ENCODE data around the gene DHX32.
A peak's percentile ranks its signal among the peaks of the same experiment; 100 is the strongest.
"Not testable (repeated sequence)": the region's sequence is repeated elsewhere in the genome, so short reads cannot be mapped to it uniquely, and the experiment has no call there.

Gene DHX32

GRCh38 chr10:125911145-125911544 is 30.1 kb upstream of the DHX32 start:
- Histone ChIP-seq H3K27me3 (ENCODE audit: insufficient read depth, low read depth) (no peaks in the 10 kb centered on the region), H2AFZ (ENCODE audit: low read depth) (no peak overlapping the region), H3K4me2 (no peak overlapping the region), H4K20me1 (ENCODE audit: insufficient read depth) (no peaks in the 10 kb centered on the region), H3K79me2 (ENCODE audit: insufficient read depth, low read depth) (no peaks in the 10 kb centered on the region), H3K4me3 (IDR thresholded peaks at IDR 0.05; ENCODE audit: insufficient read depth, low read depth, low read length) (no peak overlapping the region), H3K27ac (no peak overlapping the region), H3K9ac (no peak overlapping the region), H3K4me1 (ENCODE audit: low read depth, poor library complexity, severe bottlenecking) (no peaks in the 10 kb centered on the region), H3K36me3 (ENCODE audit: insufficient read depth) (no peaks in the 10 kb centered on the region)
- no peak for TF ChIP-seq CTCF (conservative IDR thresholded peaks at IDR 0.05; ENCODE audit: low read depth, low read length)

- not testable (repeated sequence) for H3K79me2 ChIP-seq (ENCODE audit: insufficient read depth, low read depth); H2AFZ ChIP-seq (ENCODE audit: low read depth); H3K9ac ChIP-seq; H3K36me3 ChIP-seq (ENCODE audit: insufficient read depth); H3K27me3 ChIP-seq (ENCODE audit: insufficient read depth, low read depth); H3K4me3 ChIP-seq (IDR thresholded peaks at IDR 0.05; ENCODE audit: insufficient read depth, low read depth, low read length); H3K4me2 ChIP-seq; H3K4me1 ChIP-seq (ENCODE audit: low read depth, poor library complexity, severe bottlenecking); H3K27ac ChIP-seq; H4K20me1 ChIP-seq (ENCODE audit: insufficient read depth)
These were observed 28.4 kb upstream of the DHX32 start for GRCh38 chr10:125909491-125909890.

DNA sequence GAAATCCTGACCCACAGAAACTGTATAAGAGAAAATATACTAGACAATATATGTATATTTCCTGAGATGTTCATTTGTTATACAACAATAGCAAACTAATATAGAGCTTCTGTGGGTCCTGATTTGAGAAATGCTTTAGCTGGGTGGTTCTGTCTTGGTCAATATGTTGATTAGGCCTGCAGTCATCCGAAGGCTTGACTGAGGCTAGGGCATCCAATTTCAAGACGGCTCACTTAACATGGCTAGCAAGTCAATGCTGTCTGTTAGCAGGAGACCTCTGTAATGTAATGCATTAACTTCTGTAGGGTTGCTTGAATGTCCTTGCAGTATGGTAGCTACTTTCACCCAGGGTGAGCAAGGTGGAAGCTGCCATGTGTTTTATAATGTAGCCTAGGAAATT is 27.7 kb upstream of the DHX32 start:
- H3K36me3 ChIP-seq (ENCODE audit: insufficient read depth); H3K4me3 ChIP-seq (IDR thresholded peaks at IDR 0.05; ENCODE audit: insufficient read depth, low read depth, low read length); H3K4me2 ChIP-seq; H3K27me3 ChIP-seq (ENCODE audit: insufficient read depth, low read depth); H4K20me1 ChIP-seq (ENCODE audit: insufficient read depth); H3K9ac ChIP-seq; H3K27ac ChIP-seq; H3K79me2 ChIP-seq (ENCODE audit: insufficient read depth, low read depth); H2AFZ ChIP-seq (ENCODE audit: low read depth); H3K4me1 ChIP-seq (ENCODE audit: low read depth, poor library complexity, severe bottlenecking): not testable (repeated sequence)

GRCh38 chr10:125907598-125907997 is 26.5 kb upstream of the DHX32 start:
- not testable (repeated sequence) for H3K27me3 ChIP-seq (ENCODE audit: insufficient read depth, low read depth); H3K36me3 ChIP-seq (ENCODE audit: insufficient read depth); H2AFZ ChIP-seq (ENCODE audit: low read depth); H4K20me1 ChIP-seq (ENCODE audit: insufficient read depth); H3K27ac ChIP-seq; H3K9ac ChIP-seq; H3K4me2 ChIP-seq; H3K4me3 ChIP-seq (IDR thresholded peaks at IDR 0.05; ENCODE audit: insufficient read depth, low read depth, low read length); H3K79me2 ChIP-seq (ENCODE audit: insufficient read depth, low read depth); H3K4me1 ChIP-seq (ENCODE audit: low read depth, poor library complexity, severe bottlenecking)

GRCh38 chr10:125905069-125905994 is 24.2 kb upstream of the DHX32 start:
- H3K27ac ChIP-seq; H3K27me3 ChIP-seq (ENCODE audit: insufficient read depth, low read depth); H2AFZ ChIP-seq (ENCODE audit: low read depth); H3K36me3 ChIP-seq (ENCODE audit: insufficient read depth); H3K4me2 ChIP-seq; H3K79me2 ChIP-seq (ENCODE audit: insufficient read depth, low read depth); H3K4me1 ChIP-seq (ENCODE audit: low read depth, poor library complexity, severe bottlenecking); H4K20me1 ChIP-seq (ENCODE audit: insufficient read depth); H3K4me3 ChIP-seq (IDR thresholded peaks at IDR 0.05; ENCODE audit: insufficient read depth, low read depth, low read length); H3K9ac ChIP-seq: not testable (repeated sequence)

GRCh38 chr10:125903135-125903640 is 22.1 kb upstream of the DHX32 start:
- H3K27ac ChIP-seq; H4K20me1 ChIP-seq (ENCODE audit: insufficient read depth); H3K4me3 ChIP-seq (IDR thresholded peaks at IDR 0.05; ENCODE audit: insufficient read depth, low read depth, low read length); H3K4me1 ChIP-seq (ENCODE audit: low read depth, poor library complexity, severe bottlenecking); H3K79me2 ChIP-seq (ENCODE audit: insufficient read depth, low read depth); H3K36me3 ChIP-seq (ENCODE audit: insufficient read depth); H3K27me3 ChIP-seq (ENCODE audit: insufficient read depth, low read depth); H3K9ac ChIP-seq; H2AFZ ChIP-seq (ENCODE audit: low read depth); H3K4me2 ChIP-seq: not testable (repeated sequence)

DNA sequence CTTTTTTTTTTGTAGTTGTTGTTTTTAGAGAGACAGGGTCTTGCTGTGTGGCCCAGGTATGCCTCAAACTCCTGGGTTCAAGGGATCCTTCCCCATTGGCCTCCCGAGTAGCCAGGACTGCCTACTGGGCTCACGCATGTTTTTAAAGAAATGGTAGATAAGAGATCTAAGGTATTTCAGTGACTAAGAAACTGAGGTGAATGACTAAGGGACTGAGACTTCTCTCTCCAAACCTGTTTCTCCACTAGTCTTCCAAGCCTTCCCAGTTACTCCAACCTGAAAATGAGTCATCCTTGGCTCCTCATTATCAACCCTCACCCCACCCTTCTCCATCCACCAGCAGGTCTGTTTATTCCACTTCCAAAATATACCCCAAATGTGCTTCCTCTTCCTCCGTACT is 19.9 kb upstream of the DHX32 start:
- H3K9ac ChIP-seq; H3K27ac ChIP-seq; H3K36me3 ChIP-seq (ENCODE audit: insufficient read depth); H3K4me2 ChIP-seq; H3K4me1 ChIP-seq (ENCODE audit: low read depth, poor library complexity, severe bottlenecking); H3K27me3 ChIP-seq (ENCODE audit: insufficient read depth, low read depth); H2AFZ ChIP-seq (ENCODE audit: low read depth); H3K4me3 ChIP-seq (IDR thresholded peaks at IDR 0.05; ENCODE audit: insufficient read depth, low read depth, low read length); H3K79me2 ChIP-seq (ENCODE audit: insufficient read depth, low read depth); H4K20me1 ChIP-seq (ENCODE audit: insufficient read depth): not testable (repeated sequence)

GRCh38 chr10:125897317-125897716 is 16.2 kb upstream of the DHX32 start:
- H3K79me2 ChIP-seq (ENCODE audit: insufficient read depth, low read depth); H3K9ac ChIP-seq; H2AFZ ChIP-seq (ENCODE audit: low read depth); H3K4me1 ChIP-seq (ENCODE audit: low read depth, poor library complexity, severe bottlenecking); H3K27ac ChIP-seq; H3K4me2 ChIP-seq; H3K36me3 ChIP-seq (ENCODE audit: insufficient read depth); H3K27me3 ChIP-seq (ENCODE audit: insufficient read depth, low read depth); H3K4me3 ChIP-seq (IDR thresholded peaks at IDR 0.05; ENCODE audit: insufficient read depth, low read depth, low read length); H4K20me1 ChIP-seq (ENCODE audit: insufficient read depth): not testable (repeated sequence)

DNA sequence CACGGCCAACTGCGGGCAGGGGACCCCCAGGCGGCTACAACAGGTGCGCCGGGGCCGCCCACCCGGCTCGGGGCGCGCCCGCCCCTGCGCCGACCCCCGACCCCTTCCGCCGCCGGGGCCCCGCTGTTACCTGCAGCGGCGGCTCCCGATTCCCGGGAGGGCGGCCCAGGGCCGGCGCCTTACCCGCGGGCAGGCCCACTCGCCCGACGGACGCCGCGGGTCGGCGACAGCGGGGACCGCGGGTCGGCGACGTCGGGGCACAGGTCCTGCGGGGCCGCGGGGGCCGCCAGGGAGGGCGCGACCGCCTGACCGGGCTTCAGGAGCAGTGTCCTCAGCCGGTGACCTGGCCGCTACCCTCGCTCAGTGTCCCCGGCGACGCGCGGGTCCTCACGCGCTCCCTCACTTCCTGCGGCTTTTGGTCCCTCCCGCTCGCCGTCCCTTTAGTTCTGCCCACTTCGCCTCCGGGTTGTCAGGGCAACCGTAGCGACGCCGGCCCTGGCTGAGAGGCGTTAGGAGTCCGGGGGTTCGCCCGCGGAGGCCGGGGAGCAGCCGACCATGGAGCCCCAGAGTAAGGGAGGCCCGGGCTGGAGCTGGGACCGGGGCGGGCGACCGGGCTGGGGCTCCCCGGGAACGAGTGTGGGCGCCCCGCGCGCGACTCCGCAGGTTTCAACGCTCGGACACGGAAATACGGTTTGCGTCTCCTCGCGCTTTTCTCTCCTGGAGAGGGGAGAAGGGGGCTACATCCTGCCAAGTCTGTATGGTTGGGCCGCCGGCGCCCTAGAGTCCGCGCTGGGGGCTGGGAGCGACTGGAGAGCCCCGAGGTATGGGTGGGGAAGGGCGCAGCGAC is 15.2 kb upstream of the DHX32 start, which contains the start of gene FANK1:
TSS of gene FANK1 (plus strand) at position 477 of the 847 bp plus-strand sequence. CDS start at position 556, 79 bp downstream.
- H3K36me3 ChIP-seq (ENCODE audit: insufficient read depth); H3K4me3 ChIP-seq (IDR thresholded peaks at IDR 0.05; ENCODE audit: insufficient read depth, low read depth, low read length); H3K79me2 ChIP-seq (ENCODE audit: insufficient read depth, low read depth); H3K27me3 ChIP-seq (ENCODE audit: insufficient read depth, low read depth); H4K20me1 ChIP-seq (ENCODE audit: insufficient read depth); H3K4me1 ChIP-seq (ENCODE audit: low read depth, poor library complexity, severe bottlenecking): not testable (repeated sequence)
- Histone ChIP-seq H3K9ac (peak within 1 kb of the TSS; percentile 70; the same call in 1 of the 2 replicates), H2AFZ (ENCODE audit: low read depth) (peak within 1 kb of the TSS; percentile 75), H3K27ac (peak within 1 kb of the TSS; percentile 51), H3K4me2 (peak within 1 kb of the TSS; percentile 49)
